ENCODE results near the gene RCC1. TPM values are rescaled to one million over a fixed set of nuclear protein-coding genes. Genes with fewer than 3 reads are reported as not detected.
A peak's percentile ranks its signal among the peaks of the same experiment; 100 is the strongest.

RCC1 gene
- total and polyA plus RNA-seq, 2 experiments from 2014 or later: 36.9 to 97.4 TPM

- H3K4me3 Mint-ChIP-seq: peak overlapping the region; percentile 73
- H3K27me3 ChIP-seq (ENCODE audit: insufficient read depth): no peaks in the 10 kb centered on the region
- H3K27ac ChIP-seq (ENCODE audit: low read depth): peak overlapping the region; percentile 100
- TF ChIP-seq ZNF462 (CRISPR knock-in tag; IDR thresholded peaks at IDR 0.05): no peak
- no peak for TF ChIP-seq JUNB (IDR thresholded peaks at IDR 0.05; ENCODE audit: unreplicated experiment)
- TF ChIP-seq ZNF331 (CRISPR knock-in tag; IDR thresholded peaks at IDR 0.05; ENCODE audit: low read depth): no peak
- TF ChIP-seq ETS1 (IDR thresholded peaks at IDR 0.05): no peak
- no peak for TF ChIP-seq CTCF (conservative IDR thresholded peaks at IDR 0.05; ENCODE audit: low read depth in 2 of 2)
- no peak for TF ChIP-seq EZH2phosphoT487 (IDR thresholded peaks at IDR 0.05; ENCODE audit: unreplicated experiment)
- TF ChIP-seq NANOG (IDR thresholded peaks at IDR 0.05; ENCODE audit: borderline replicate concordance): no peak
- no peak for TF ChIP-seq REST (IDR thresholded peaks at IDR 0.05; ENCODE audit: unreplicated experiment)
- peaks cover 51% of the 10 kb centered on the region for H3F3A ChIP-seq (replicated peaks; ENCODE audit: low read depth)
- no peaks in the 10 kb centered on the region for H3K9me2 ChIP-seq (ENCODE audit: insufficient read depth)
- H3K36me3 Mint-ChIP-seq (ENCODE audit: low read depth): peaks cover 47% of the 10 kb centered on the region
- H3K4me1 ChIP-seq (ENCODE audit: insufficient read depth): peaks cover 27% of the 10 kb centered on the region
- ATAC-seq: peak; percentile 0; the same call in 2 of the 3 replicates
- no peak overlapping the region for H2AFZ ChIP-seq
- peak overlapping the region; percentile 87 for H3K4me3 ChIP-seq
- peak overlapping the region; percentile 47; the same call in 1 of the 2 replicates for H3K27ac Mint-ChIP-seq
- DNase-seq (ENCODE audit: low spot score): no peak
- peaks cover 2% of the 10 kb centered on the region; the same call in 1 of the 2 replicates for H3K36me3 ChIP-seq (ENCODE audit: insufficient read depth)
- peaks cover 43% of the 10 kb centered on the region for H3K27me3 Mint-ChIP-seq (ENCODE audit: insufficient read depth, low read depth, poor library complexity)
- H4K20me1 ChIP-seq (replicated peaks; ENCODE audit: insufficient read depth): peaks cover 19% of the 10 kb centered on the region; the same call in 1 of the 2 replicates
- peaks cover 17% of the 10 kb centered on the region; the same call in 2 of the 3 replicates for H3K9me3 Mint-ChIP-seq
- peak overlapping the region; percentile 99 for H3K4me2 ChIP-seq
- H3K79me2 ChIP-seq (replicated peaks; ENCODE audit: insufficient read depth): peaks cover 41% of the 10 kb centered on the region
- peaks cover 35% of the 10 kb centered on the region for H3K4me1 Mint-ChIP-seq
Measured at GRCh38 chr1:28517649-28517999, 11.8 kb downstream of the RCC1 start.

Data from GM23338 (cell line).